ENCODE data around the gene C20orf96.

- TF ChIP-seq CTCF (conservative IDR thresholded peaks at IDR 0.05; ENCODE audit: low read length) (no peak), EZH2phosphoT487 (IDR thresholded peaks at IDR 0.05; ENCODE audit: borderline replicate concordance) (no peak)
These were observed 39.3 kb upstream of the C20orf96 start for GRCh38 chr20:329851-330232.
